ENCODE measurements around the gene EGFL7.

The EGFL7 gene

DNA sequence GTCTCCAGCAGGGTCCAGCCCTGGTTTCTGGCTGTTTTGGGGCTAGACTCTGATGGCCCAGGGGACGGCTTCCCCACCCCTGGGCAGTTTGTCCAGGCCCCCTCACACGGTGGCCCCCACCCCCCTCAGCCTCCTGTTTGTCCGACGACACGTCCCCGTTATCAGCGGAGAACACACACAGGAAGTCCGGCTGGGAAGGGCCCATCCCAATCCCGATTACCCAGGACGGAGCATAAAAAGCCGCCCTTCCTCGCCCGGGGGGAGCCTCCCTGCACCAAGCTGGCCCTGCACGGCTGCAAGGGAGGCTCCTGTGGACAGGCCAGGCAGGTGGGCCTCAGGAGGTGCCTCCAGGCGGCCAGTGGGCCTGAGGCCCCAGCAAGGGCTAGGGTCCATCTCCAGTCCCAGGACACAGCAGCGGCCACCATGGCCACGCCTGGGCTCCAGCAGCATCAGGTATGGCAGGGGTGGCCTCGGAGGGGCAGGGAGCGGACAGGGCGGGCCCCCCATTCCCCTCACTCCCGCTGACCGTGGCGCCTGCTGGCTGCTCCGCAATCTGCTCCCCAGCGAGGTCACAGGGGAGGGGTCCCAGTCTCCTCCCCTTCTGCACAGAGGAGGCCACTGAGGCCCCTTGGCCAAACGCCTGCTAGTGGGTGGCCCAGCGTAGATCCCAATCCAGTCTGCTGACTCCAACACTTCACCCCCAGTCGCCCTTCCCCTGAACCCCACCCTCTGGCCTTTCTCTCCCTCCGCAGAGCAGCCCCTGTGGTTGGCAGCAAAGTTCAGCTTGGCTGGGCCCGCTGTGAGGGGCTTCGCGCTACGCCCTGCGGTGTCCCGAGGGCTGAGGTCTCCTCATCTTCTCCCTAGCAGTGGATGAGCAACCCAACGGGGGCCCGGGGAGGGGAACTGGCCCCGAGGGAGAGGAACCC lies at the start of gene EGFL7:
Gene EGFL7, plus strand, starts transcription at position 261 of the 926 bp plus-strand sequence. CDS start 5,367 bp downstream, outside the sequence.
- Histone ChIP-seq H3K36me3 (ENCODE audit: control insufficient read depth in 1 of 2, insufficient read depth in 2 of 2, low read length in 2 of 2) (no peaks in the 10 kb centered on the region), H3K9me3 (ENCODE audit: control insufficient read depth in 1 of 2, low read length in 2 of 2) (no peaks in the 10 kb centered on the region), H3K27ac (ENCODE audit: low read depth, low read length) (peak within 1 kb of the TSS; percentile 51), H3K27me3 (ENCODE audit: control insufficient read depth in 1 of 2, insufficient read depth in 2 of 2, low read length in 2 of 2) (peaks cover 31 to 48% of the 10 kb centered on the region in 2 donors), H3K4me3 (ENCODE audit: low read depth in 1 of 2, low read length in 2 of 2) (peak within 1 kb of the TSS; percentile 3 to 36), H3K9ac (ENCODE audit: low read depth in 1 of 2, low read length in 2 of 2) (no peak within 1 kb of the TSS), H3K4me1 (ENCODE audit: control insufficient read depth in 1 of 2, insufficient read depth in 2 of 2, low read length in 2 of 2) (peaks cover 8 to 13% of the 10 kb centered on the region in 2 donors)

DNA sequence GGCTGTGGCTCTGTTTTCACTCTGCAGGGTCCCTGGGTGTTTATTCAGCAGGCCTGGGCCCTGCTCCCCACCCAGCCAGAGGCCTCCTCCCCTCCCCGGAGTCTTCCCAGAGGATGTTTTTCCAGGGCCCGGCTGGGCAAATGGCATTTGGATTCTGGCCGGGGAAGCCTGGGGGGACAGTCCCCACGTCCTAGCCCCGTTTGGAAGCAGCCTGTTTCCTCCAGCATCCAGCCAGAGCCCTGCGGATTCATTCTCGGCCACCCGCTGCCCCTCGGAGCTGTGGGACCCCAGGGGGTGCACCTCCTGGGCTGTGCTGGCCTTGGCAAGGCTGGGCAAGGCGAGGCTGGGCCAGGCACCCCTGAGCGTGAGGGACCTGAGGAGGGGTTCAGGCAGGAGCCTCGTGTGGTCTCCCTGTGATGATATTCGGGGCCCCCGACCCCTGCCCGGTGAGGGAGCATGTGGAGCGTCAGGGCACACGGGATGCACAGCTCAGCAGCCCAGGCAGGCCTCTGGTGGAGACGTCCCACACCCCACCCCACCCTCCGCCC lies 48.8 kb upstream of the EGFL7 start:
- Histone ChIP-seq H3K4me3 (ENCODE audit: low read depth in 1 of 2, low read length in 2 of 2) (no peak overlapping the region), H3K9me3 (ENCODE audit: control insufficient read depth in 1 of 2, low read length in 2 of 2) (no peaks in the 10 kb centered on the region), H3K36me3 (ENCODE audit: control insufficient read depth in 1 of 2, insufficient read depth in 2 of 2, low read length in 2 of 2) (no peaks in the 10 kb centered on the region), H3K27ac (ENCODE audit: low read depth, low read length) (peak overlapping the region; percentile 3), H3K27me3 (ENCODE audit: control insufficient read depth in 1 of 2, insufficient read depth in 2 of 2, low read length in 2 of 2) (no peaks in the 10 kb centered on the region), H3K9ac (ENCODE audit: low read depth in 1 of 2, low read length in 2 of 2) (no peak overlapping the region), H3K4me1 (ENCODE audit: control insufficient read depth in 1 of 2, insufficient read depth in 2 of 2, low read length in 2 of 2) (peaks cover 21 to 34% of the 10 kb centered on the region in 2 donors)

DNA sequence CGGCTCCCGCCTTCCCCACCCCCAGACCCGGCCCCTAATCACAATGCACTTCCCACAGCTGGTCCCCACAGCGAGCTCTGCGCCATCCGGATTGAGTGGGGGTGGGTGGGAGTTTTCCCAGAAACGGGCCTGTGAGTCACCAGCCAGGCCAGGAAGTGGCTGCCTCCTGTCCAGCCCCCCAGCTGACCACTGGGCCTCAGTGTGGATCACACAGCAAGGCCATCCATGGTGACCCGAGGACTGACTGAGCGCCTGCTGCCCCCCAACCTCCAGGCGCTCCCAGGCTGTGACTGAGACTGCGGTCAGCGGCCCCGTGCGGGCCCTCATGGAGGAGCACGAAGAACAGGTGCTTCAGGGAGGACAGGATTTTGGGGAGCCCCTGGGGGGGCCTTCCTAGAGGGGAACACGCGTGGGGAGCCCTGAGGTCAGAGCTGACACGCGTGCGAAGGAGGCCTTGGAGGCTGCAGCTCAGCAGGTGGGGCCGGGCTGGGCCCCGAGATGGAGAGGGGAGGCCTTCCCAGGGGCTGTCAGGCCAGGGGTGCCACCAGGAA lies 48.3 kb upstream of the EGFL7 start:
- no peaks in the 10 kb centered on the region for H3K9me3 ChIP-seq (ENCODE audit: control insufficient read depth in 1 of 2, low read length in 2 of 2)
- no peaks in the 10 kb centered on the region for H3K36me3 ChIP-seq (ENCODE audit: control insufficient read depth in 1 of 2, insufficient read depth in 2 of 2, low read length in 2 of 2)
- H3K27me3 ChIP-seq (ENCODE audit: control insufficient read depth in 1 of 2, insufficient read depth in 2 of 2, low read length in 2 of 2), result no peaks in the 10 kb centered on the region
- H3K27ac ChIP-seq (ENCODE audit: low read depth, low read length), result no peak overlapping the region
- H3K9ac ChIP-seq (ENCODE audit: low read depth in 1 of 2, low read length in 2 of 2), result no peak overlapping the region
- peaks cover 24 to 40% of the 10 kb centered on the region in 2 donors for H3K4me1 ChIP-seq (ENCODE audit: control insufficient read depth in 1 of 2, insufficient read depth in 2 of 2, low read length in 2 of 2)
- H3K4me3 ChIP-seq (ENCODE audit: low read depth in 1 of 2, low read length in 2 of 2), result no peak overlapping the region

DNA sequence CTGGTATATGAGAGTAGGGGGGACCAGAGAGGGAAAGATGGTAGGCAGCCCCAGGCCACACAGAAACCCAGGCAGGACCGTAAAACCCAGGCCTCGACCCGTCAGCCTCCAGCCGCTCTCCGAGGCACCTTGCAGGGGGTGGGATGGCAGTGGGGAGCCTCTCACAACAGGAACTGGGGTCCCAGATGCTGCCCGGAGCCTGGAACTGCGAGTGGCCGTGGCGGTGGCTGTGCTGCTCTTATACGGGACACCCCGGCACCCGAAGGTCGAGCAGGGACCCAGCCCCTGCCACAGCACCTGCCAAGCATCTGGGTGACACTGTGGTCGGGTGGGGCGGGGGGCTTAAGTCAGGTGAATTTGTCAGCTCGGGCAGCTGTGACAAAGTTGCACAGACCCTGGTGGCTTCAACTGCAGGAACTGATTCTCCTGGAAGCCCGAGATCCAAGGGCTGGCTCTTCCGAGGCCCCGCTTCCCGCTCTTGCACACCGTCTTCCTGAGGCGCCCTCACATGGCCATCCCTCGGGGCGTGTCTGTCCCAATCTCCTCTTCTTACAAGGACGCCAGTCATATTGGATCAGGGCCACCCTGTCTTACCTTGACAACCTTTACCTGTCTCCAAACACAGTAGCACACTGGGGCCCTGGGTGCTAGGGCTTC lies 47.6 kb upstream of the EGFL7 start:
- Histone ChIP-seq H3K27me3 (ENCODE audit: control insufficient read depth in 1 of 2, insufficient read depth in 2 of 2, low read length in 2 of 2) (no peaks in the 10 kb centered on the region), H3K4me3 (ENCODE audit: low read depth in 1 of 2, low read length in 2 of 2) (no peak overlapping the region), H3K9me3 (ENCODE audit: control insufficient read depth in 1 of 2, low read length in 2 of 2) (no peaks in the 10 kb centered on the region), H3K36me3 (ENCODE audit: control insufficient read depth in 1 of 2, insufficient read depth in 2 of 2, low read length in 2 of 2) (no peaks in the 10 kb centered on the region), H3K4me1 (ENCODE audit: control insufficient read depth in 1 of 2, insufficient read depth in 2 of 2, low read length in 2 of 2) (peaks cover 24 to 43% of the 10 kb centered on the region in 2 donors), H3K27ac (ENCODE audit: low read depth, low read length) (no peak overlapping the region), H3K9ac (ENCODE audit: low read depth in 1 of 2, low read length in 2 of 2) (no peak overlapping the region)

DNA sequence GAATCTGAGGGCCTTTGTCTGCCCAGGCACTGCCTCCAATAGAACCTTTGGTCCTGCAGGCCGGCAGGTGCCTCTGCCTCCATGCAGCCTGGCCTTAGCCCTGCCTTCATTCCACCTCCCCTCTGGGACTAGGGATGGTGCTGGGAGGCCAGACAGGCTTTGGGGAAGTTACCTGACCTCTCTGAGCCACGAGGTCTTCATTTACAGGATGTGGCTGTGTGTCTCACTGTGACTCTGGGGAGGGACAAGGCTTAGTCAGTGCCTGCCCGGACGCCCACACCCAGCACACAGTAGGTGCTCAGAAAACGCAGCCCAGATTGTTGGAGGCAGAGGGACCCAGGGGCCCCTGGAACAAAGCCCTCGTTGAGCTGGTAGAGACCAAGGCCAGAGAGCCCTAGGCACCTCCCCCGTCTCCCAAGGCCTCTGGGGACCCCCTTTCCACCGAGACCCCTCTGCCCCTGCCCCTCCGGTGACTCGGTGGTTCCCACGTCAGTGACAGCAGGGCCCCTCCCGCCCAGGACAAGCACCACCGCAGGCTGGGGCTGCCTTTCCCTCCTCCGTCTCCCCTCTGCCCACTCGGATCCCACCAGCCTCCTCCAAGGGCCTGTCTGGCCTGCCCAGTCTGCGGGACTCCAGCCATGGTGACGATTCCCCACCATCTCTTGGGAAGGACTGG lies 46.9 kb upstream of the EGFL7 start:
- Histone ChIP-seq H3K4me1 (ENCODE audit: control insufficient read depth in 1 of 2, insufficient read depth in 2 of 2, low read length in 2 of 2) (peaks cover 24 to 39% of the 10 kb centered on the region in 2 donors), H3K9me3 (ENCODE audit: control insufficient read depth in 1 of 2, low read length in 2 of 2) (no peaks in the 10 kb centered on the region), H3K9ac (ENCODE audit: low read depth in 1 of 2, low read length in 2 of 2) (no peak overlapping the region), H3K4me3 (ENCODE audit: low read depth in 1 of 2, low read length in 2 of 2) (no peak overlapping the region), H3K27ac (ENCODE audit: low read depth, low read length) (no peak overlapping the region), H3K36me3 (ENCODE audit: control insufficient read depth in 1 of 2, insufficient read depth in 2 of 2, low read length in 2 of 2) (no peaks in the 10 kb centered on the region), H3K27me3 (ENCODE audit: control insufficient read depth in 1 of 2, insufficient read depth in 2 of 2, low read length in 2 of 2) (no peaks in the 10 kb centered on the region)

DNA sequence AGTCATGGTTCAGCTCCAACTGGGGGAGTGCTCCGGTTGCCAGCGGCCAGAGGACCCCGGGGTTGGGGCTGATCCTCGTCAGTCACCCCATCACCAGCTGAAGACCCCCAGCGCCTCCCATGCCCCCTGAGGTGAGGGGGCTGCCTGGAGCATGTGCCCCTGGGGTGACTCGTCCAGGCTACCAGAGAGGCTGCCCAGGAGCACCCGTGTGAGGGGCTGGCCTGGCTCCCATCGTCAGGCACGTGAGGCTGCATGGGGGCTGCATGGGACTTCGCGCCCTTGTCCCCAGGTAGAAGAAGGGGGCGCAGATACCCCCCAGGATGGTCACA lies 46.4 kb upstream of the EGFL7 start:
- Histone ChIP-seq H3K27me3 (ENCODE audit: control insufficient read depth in 1 of 2, insufficient read depth in 2 of 2, low read length in 2 of 2) (no peaks in the 10 kb centered on the region), H3K4me1 (ENCODE audit: control insufficient read depth in 1 of 2, insufficient read depth in 2 of 2, low read length in 2 of 2) (peaks cover 24 to 39% of the 10 kb centered on the region in 2 donors), H3K27ac (ENCODE audit: low read depth, low read length) (no peak overlapping the region), H3K4me3 (ENCODE audit: low read depth in 1 of 2, low read length in 2 of 2) (no peak overlapping the region), H3K9ac (ENCODE audit: low read depth in 1 of 2, low read length in 2 of 2) (no peak overlapping the region), H3K36me3 (ENCODE audit: control insufficient read depth in 1 of 2, insufficient read depth in 2 of 2, low read length in 2 of 2) (no peaks in the 10 kb centered on the region), H3K9me3 (ENCODE audit: control insufficient read depth in 1 of 2, low read length in 2 of 2) (no peaks in the 10 kb centered on the region)

DNA sequence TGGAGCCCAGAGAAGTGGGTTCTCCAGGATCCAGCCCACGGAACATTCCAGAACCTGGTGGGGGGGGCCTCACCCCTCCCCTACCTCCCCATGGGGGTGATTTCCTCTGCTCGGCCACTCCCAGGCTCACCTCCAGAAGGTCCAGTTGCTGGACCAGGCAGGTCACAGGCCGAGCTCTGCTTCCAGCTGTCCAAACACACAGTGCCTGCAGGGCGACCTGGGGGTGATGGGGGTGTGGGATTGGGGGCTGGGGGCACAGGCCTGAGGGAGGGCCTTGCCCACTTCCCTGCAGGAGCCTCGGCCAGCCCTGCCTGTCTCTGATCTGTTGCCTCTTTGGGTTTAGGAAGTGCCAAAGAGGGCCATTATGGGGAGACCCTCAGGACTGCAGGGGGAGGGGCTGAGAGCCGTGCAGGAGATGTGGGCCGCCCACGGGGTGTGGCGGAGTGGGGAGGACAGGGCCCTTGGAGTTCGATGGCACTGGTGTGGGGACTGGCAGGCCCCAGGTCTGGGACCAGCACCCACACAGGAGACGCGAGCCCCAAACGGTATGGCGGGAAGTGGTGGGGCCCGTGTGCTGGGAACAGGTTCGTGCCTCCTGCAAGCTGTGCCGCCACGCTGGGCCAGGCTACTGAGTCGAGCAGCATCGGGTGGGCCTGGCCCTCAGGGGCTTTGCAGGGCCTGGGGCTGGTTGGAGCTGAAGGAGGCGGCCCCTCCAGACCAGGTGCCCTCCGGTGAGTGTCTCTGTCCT lies 45.6 kb upstream of the EGFL7 start:
- peaks cover 24 to 39% of the 10 kb centered on the region in 2 donors for H3K4me1 ChIP-seq (ENCODE audit: control insufficient read depth in 1 of 2, insufficient read depth in 2 of 2, low read length in 2 of 2)
- H3K9me3 ChIP-seq (ENCODE audit: control insufficient read depth in 1 of 2, low read length in 2 of 2), result no peaks in the 10 kb centered on the region
- no peak overlapping the region for H3K4me3 ChIP-seq (ENCODE audit: low read depth in 1 of 2, low read length in 2 of 2)
- no peaks in the 10 kb centered on the region for H3K36me3 ChIP-seq (ENCODE audit: control insufficient read depth in 1 of 2, insufficient read depth in 2 of 2, low read length in 2 of 2)
- no peak overlapping the region for H3K9ac ChIP-seq (ENCODE audit: low read depth in 1 of 2, low read length in 2 of 2)
- H3K27me3 ChIP-seq (ENCODE audit: control insufficient read depth in 1 of 2, insufficient read depth in 2 of 2, low read length in 2 of 2), result no peaks in the 10 kb centered on the region
- no peak overlapping the region for H3K27ac ChIP-seq (ENCODE audit: low read depth, low read length)

DNA sequence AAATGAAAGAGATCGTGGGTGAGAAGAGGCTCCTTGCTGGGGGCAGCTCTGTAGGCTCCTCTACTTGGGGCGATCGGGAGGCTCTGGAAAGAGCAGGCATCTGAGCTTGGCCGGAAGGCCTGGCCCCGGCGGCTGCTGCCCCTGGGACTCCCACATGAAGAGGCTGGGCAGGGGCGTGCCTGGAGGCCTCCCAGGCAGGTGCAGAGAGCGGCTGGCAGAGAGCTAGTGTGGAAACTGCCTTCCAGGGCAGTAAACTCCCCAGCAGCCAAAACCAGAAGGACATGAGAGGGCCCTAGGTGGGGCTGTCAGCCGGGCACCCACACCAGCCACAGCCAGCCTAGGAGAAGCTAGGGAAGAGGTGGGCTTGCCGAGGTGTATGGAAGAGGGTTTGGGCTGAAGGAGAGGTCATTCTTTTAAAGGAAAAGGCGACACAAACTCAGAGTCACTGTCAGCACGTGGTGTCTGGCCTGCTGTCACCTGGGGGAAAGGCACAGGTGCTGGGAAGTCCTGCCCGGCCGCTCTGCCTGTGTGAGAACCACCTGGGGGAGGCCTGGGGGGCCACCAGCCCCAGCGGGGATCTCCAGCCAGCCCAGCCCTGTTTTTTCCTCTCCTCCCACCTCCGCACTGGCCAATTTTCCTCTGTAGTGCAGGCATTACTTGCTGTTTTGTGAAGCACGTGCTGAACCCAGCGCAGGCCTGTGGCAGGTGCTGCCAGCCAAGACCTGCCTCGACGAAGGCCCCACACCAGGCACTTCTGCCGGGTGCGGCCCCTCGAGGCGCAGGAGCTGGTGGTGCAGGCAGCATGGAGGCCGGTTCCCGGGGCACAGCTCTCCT lies 44.8 kb upstream of the EGFL7 start:
- Histone ChIP-seq H3K36me3 (ENCODE audit: control insufficient read depth in 1 of 2, insufficient read depth in 2 of 2, low read length in 2 of 2) (no peaks in the 10 kb centered on the region), H3K4me1 (ENCODE audit: control insufficient read depth in 1 of 2, insufficient read depth in 2 of 2, low read length in 2 of 2) (peaks cover 24 to 39% of the 10 kb centered on the region in 2 donors), H3K4me3 (ENCODE audit: low read depth in 1 of 2, low read length in 2 of 2) (no peak overlapping the region), H3K9me3 (ENCODE audit: control insufficient read depth in 1 of 2, low read length in 2 of 2) (no peaks in the 10 kb centered on the region), H3K27ac (ENCODE audit: low read depth, low read length) (no peak overlapping the region), H3K27me3 (ENCODE audit: control insufficient read depth in 1 of 2, insufficient read depth in 2 of 2, low read length in 2 of 2) (no peaks in the 10 kb centered on the region), H3K9ac (ENCODE audit: low read depth in 1 of 2, low read length in 2 of 2) (no peak overlapping the region)
